Activated B cell treated with CpG ODN at 0.5 μM for 24 hours (primary cell): Measurements from ENCODE around the gene PITRM1. TPM values are rescaled to one million over a fixed set of nuclear protein-coding genes. Genes with fewer than 3 reads are reported as not detected.
"Not testable (repeated sequence)": the region's sequence is repeated elsewhere in the genome, so short reads cannot be mapped to it uniquely, and the experiment has no call there.

ENCODE experiments used
- ATAC-seq: fragments of 200-7000 bp; cut with Tn5 transposase; one replicate; pipeline ENCODE4 v1.10.0; 2021; ENCODE audit warnings: low read depth, mild to moderate bottlenecking, moderate library complexity
- CTCF ChIA-PET: fragments of 350-600 bp; sonication (Branson Sonifier 250); formaldehyde crosslinking; loops from one replicate; lab custom pipeline; 2021; ENCODE audit warnings: antibody characterized with exemption; lab: Charles Lee
- POLR2A ChIA-PET: fragments of 350-600 bp; sonication (Branson Sonifier 250); formaldehyde crosslinking; loops from one replicate; lab custom pipeline; 2021; ENCODE audit warnings: antibody characterized with exemption; lab: Charles Lee
- DNase-seq: peaks from one replicate; pipeline ENCODE4 v3.0.0; 2022
- H3K27ac Mint-ChIP-seq: one replicate; pipeline ENCODE4 v1.8.0; 2020; ENCODE audit warnings: mixed read lengths
- H3K27me3 Mint-ChIP-seq: one replicate; pipeline ENCODE4 v1.8.0; 2021; ENCODE audit warnings: mixed read lengths
- H3K36me3 Mint-ChIP-seq: one replicate; pipeline ENCODE4 v1.8.0; 2021; ENCODE audit warnings: low read depth, mixed read lengths
- H3K4me1 Mint-ChIP-seq: one replicate; pipeline ENCODE4 v1.8.0; 2021; ENCODE audit warnings: mixed read lengths
- H3K4me3 Mint-ChIP-seq: one replicate; pipeline ENCODE4 v1.8.0; 2020; ENCODE audit warnings: mild to moderate bottlenecking, mixed read lengths
- H3K9me3 Mint-ChIP-seq: one replicate; pipeline ENCODE4 v1.8.0; 2020; ENCODE audit warnings: mixed read lengths
- intact Hi-C: fragments of 100-400 bp; cut with micrococcal nuclease; formaldehyde crosslinking; loops from one replicate; pipeline ENCODE4 v1.15.1; 2024
- total RNA-seq: library from RNA; stranded (reverse); gene quantifications from 2 replicates; pipeline ENCODE4 v1.2.3, GENCODE V29; 2022
- TF ChIP-seq, protein P1 (sequence below): fragments of 200-600 bp; IDR thresholded peaks from one replicate; pipeline ENCODE4 v1.8.0; 2022; ENCODE audit warnings: antibody characterized with exemption, mild to moderate bottlenecking

PITRM1 gene
- total RNA-seq, 1 donor from 2014 or later = 60.7 TPM

DNA sequence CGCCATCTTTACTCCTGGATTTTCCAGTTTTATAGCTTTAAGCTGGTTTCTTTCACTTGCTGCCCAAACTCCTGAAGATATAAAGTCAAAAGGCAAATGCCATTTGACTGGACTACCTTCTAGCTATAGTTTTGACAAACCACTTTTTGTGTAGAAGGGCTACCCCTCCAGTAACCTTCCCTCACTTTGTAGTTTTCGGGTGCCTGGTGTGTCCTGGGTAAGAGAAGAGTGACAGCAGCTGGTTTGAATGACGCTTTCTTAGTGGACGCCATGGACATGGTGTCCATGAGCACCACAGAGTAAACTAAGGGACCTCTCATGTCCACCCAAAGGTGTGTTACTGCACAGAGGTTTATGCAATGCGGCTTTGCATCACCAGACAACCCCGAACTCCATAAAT lies 21.2 kb upstream of the PITRM1 start:
- CTCF ChIA-PET = interaction anchor here (0.9 to 2.1 kb wide), 5 partner anchors 16 to 1577 kb away, joined by 3 to 13 read pairs (median 5); no protein-coding TSS in a partner anchor
- POLR2A ChIA-PET = no interaction called here
- Mint-ChIP-seq H3K9me3 (no peaks in the 10 kb centered on the region), H3K4me1 (peaks cover 7% of the 10 kb centered on the region), H3K36me3 (no peaks in the 10 kb centered on the region), H3K27ac (no peak overlapping the region), H3K4me3 (no peak overlapping the region), H3K27me3 (peaks cover 22% of the 10 kb centered on the region)
- TF ChIP-seq, protein P1, sequence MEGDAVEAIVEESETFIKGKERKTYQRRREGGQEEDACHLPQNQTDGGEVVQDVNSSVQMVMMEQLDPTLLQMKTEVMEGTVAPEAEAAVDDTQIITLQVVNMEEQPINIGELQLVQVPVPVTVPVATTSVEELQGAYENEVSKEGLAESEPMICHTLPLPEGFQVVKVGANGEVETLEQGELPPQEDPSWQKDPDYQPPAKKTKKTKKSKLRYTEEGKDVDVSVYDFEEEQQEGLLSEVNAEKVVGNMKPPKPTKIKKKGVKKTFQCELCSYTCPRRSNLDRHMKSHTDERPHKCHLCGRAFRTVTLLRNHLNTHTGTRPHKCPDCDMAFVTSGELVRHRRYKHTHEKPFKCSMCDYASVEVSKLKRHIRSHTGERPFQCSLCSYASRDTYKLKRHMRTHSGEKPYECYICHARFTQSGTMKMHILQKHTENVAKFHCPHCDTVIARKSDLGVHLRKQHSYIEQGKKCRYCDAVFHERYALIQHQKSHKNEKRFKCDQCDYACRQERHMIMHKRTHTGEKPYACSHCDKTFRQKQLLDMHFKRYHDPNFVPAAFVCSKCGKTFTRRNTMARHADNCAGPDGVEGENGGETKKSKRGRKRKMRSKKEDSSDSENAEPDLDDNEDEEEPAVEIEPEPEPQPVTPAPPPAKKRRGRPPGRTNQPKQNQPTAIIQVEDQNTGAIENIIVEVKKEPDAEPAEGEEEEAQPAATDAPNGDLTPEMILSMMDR = no peak
- DNase-seq = no peak
- no peak for ATAC-seq
- intact Hi-C loops = loop anchor here (1.0 kb wide), 2 partner anchors 1574 to 1578 kb away; no protein-coding TSS in a partner anchor

DNA sequence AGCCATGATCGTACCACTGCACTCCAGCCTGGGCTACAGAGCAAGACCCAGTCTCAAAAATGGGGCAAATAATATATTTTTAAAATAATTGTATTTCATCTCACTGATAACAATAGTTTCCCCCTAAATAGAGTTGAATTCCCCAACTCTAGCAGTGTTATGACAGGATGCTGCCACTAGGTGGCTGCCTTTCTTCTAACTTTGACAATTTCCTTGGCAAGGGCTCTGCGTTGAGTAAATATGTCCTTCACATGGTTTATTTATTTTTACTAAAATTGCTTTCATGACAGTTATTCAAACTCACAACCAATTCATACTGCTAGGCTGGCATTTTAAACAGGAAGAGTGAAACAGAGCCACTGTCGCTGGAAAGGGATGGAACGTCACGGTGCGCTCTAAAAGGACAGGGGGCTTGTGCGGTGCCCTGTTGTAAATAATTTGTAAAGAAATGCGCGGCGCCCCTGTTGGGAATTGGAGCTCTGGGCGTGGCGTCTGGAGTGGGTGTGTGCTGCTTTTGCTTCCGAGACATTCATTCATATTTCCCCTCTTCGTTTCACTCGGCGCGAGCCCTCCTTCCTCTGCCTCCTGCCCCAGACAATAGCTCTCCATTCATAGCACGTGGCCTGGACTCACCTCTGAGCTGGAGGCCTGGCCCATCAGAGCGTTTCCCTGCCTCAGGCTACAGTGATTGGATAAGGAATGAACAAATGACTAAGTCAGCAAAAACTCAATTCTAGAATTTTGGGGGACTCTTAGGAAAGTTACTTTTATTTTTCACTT lies 20.5 kb upstream of the PITRM1 start:
- no peaks in the 10 kb centered on the region for H3K36me3 Mint-ChIP-seq
- no peak overlapping the region for H3K27ac Mint-ChIP-seq
- H3K4me1 Mint-ChIP-seq = peaks cover 7% of the 10 kb centered on the region
- ChIA-PET POLR2A (no interaction called here), CTCF (interaction anchor here (0.9 to 2.1 kb wide), 6 partner anchors 17 to 1578 kb away, joined by 3 to 13 read pairs (median 4); no protein-coding TSS in a partner anchor)
- TF ChIP-seq, protein P1 = peak; percentile 75
- DNase-seq = no peak
- ATAC-seq = peak; percentile 67
- H3K9me3 Mint-ChIP-seq = no peaks in the 10 kb centered on the region
- H3K27me3 Mint-ChIP-seq = peaks cover 19% of the 10 kb centered on the region
- H3K4me3 Mint-ChIP-seq = no peak overlapping the region
- intact Hi-C loops = loop anchor here (1.0 kb wide), 2 partner anchors 1574 to 1578 kb away; no protein-coding TSS in a partner anchor

DNA sequence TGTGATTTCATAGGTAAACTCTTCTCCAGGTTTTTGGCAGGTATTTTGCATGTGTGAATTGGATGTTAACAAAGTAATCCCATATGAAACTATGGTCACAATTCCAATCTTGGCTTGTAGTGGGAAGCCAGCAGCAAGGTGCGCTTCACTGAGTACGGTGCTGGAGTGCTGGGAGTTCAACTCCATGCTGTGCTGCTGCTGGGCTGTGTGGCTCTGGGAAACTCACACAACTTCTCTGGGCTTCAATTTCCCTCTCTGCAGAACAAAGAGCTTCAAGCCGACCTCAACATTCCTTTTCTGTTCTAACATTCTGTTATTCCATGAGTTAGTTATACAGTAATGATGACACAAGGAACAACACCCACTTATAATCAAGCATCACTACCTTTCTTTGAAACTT lies 18.2 kb upstream of the PITRM1 start:
- no peak for DNase-seq
- intact Hi-C loops = no loop called here
- Mint-ChIP-seq H3K4me1 (no peaks in the 10 kb centered on the region), H3K36me3 (no peaks in the 10 kb centered on the region), H3K27ac (no peak overlapping the region), H3K9me3 (no peaks in the 10 kb centered on the region), H3K27me3 (peaks cover 20% of the 10 kb centered on the region), H3K4me3 (no peak overlapping the region)
- POLR2A ChIA-PET = no interaction called here
- CTCF ChIA-PET = no interaction called here
- TF ChIP-seq, protein P1 = no peak
- ATAC-seq = no peak

DNA sequence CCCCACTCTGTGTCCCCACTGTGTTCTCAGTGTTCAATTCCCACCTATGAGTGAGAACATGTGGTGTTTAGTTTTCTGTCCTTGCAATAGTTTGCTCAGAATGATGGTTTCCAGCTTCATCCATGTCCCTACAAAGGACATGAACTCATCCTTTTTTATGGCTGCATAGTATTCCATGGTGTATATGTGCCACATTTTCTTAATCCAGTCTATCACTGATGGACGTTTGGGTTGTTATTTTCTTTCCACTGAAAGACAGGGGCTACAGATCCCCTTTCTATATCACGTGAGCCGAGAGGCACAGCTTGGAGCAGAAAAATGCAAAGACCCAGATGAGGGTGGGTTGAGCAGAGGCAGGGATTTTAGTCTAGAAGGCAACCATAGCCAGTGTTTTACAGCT lies 14.6 kb upstream of the PITRM1 start:
- H3K4me3 Mint-ChIP-seq, H3K4me1 Mint-ChIP-seq, POLR2A ChIA-PET, intact Hi-C loops, ATAC-seq, H3K36me3 Mint-ChIP-seq, H3K27ac Mint-ChIP-seq, CTCF ChIA-PET, DNase-seq, H3K9me3 Mint-ChIP-seq: not testable (repeated sequence)
- H3K27me3 Mint-ChIP-seq = peaks cover 25% of the 10 kb centered on the region

DNA sequence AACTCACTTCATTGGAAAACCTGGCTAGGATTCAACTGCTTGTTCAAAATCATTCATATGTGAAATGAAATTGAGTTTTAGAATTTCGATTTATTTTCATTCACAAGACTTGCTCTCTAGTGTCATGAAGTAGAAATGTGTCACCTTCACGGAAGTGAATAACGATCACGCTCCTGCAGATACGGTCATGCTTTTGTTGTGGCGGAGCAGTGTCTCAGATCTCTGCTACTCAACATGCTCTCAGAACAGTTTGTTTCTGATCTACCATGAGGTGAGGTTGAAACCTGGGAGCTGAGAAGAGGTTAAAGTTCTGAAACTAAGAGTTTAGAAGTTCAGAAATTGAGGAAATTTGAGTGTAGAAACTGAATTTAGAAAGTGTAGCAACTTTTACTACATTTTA lies 13.8 kb upstream of the PITRM1 start:
- TF ChIP-seq, protein P1 = no peak
- ChIA-PET POLR2A (no interaction called here), CTCF (no interaction called here)
- H3K4me3 Mint-ChIP-seq = no peak overlapping the region
- intact Hi-C loops = no loop called here
- DNase-seq (no peak), ATAC-seq (no peak)
- H3K27ac Mint-ChIP-seq = no peak overlapping the region
- H3K9me3 Mint-ChIP-seq = no peaks in the 10 kb centered on the region
- H3K27me3 Mint-ChIP-seq = peaks cover 25% of the 10 kb centered on the region
- H3K4me1 Mint-ChIP-seq = no peaks in the 10 kb centered on the region
- H3K36me3 Mint-ChIP-seq = no peaks in the 10 kb centered on the region
